Nephron (organoid): ENCODE measurements around the gene USP27X.
A peak's percentile ranks its signal among the peaks of the same experiment; 100 is the strongest.

ENCODE experiments used
- H3K27ac Mint-ChIP-seq, 3 experiments: 2 replicates each; pipeline ENCODE4 v1.8.0; 2020; ENCODE audit warnings: mixed read lengths in 3 of 3, mild to moderate bottlenecking in 2 of 3, moderate library complexity in 1 of 3
- H3K27me3 Mint-ChIP-seq: 2 replicates; pipeline ENCODE4 v1.8.0; 2021; ENCODE audit warnings: low read depth, mild to moderate bottlenecking, moderate library complexity, mixed read lengths
- H3K36me3 Mint-ChIP-seq: 2 replicates; pipeline ENCODE4 v1.8.0; 2020; ENCODE audit warnings: low read depth, mixed read lengths
- H3K4me1 Mint-ChIP-seq: 2 replicates; pipeline ENCODE4 v1.8.0; 2020; ENCODE audit warnings: mixed read lengths
- H3K4me3 Mint-ChIP-seq, 3 experiments: 2 replicates each; pipeline ENCODE4 v1.8.0; 2020; ENCODE audit warnings: mild to moderate bottlenecking in 3 of 3, mixed read lengths in 3 of 3, moderate library complexity in 2 of 3
- H3K9me3 Mint-ChIP-seq: 2 replicates; pipeline ENCODE4 v1.8.0; 2020; ENCODE audit warnings: mixed read lengths
- TF ChIP-seq, protein P1 (sequence below), 3 experiments: fragments of 200-600 bp; sonication (generic); IDR thresholded peaks; one replicate each; pipeline ENCODE4 v1.5.0; 2021; ENCODE audit warnings: antibody characterized with exemption in 3 of 3; ENCODE audit not compliant: unreplicated experiment in 3 of 3

The USP27X gene

DNA sequence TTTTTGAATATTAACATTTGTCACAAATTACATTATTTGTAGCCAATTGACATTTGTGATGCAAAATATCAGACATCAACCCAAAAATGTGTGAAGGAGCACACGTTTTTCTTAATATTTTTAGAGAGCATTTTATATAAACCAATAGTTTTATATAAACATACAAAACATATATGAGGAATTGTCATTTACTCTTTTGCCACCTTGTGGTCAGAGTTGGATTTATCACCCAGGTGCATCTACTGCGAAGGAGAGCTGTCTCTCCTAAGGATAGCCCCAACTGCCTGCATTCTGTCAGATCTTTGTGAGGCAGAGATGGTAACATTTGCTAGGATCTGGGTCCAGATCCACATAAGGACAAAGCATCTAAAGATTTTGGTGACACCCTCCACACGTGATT lies 2.5 kb upstream of the USP27X start:
- H3K27ac Mint-ChIP-seq: peak overlapping the region; percentile 85 to 98 (median 93)
- TF ChIP-seq, protein P1, sequence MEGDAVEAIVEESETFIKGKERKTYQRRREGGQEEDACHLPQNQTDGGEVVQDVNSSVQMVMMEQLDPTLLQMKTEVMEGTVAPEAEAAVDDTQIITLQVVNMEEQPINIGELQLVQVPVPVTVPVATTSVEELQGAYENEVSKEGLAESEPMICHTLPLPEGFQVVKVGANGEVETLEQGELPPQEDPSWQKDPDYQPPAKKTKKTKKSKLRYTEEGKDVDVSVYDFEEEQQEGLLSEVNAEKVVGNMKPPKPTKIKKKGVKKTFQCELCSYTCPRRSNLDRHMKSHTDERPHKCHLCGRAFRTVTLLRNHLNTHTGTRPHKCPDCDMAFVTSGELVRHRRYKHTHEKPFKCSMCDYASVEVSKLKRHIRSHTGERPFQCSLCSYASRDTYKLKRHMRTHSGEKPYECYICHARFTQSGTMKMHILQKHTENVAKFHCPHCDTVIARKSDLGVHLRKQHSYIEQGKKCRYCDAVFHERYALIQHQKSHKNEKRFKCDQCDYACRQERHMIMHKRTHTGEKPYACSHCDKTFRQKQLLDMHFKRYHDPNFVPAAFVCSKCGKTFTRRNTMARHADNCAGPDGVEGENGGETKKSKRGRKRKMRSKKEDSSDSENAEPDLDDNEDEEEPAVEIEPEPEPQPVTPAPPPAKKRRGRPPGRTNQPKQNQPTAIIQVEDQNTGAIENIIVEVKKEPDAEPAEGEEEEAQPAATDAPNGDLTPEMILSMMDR (IDR thresholded peaks at IDR 0.05; ENCODE audit: unreplicated experiment in 3 of 3): peak; percentile 52 to 61 (median 59)
- H3K36me3 Mint-ChIP-seq: peaks cover 15% of the 10 kb centered on the region
- H3K27me3 Mint-ChIP-seq: no peaks in the 10 kb centered on the region
- peaks cover 4% of the 10 kb centered on the region for H3K9me3 Mint-ChIP-seq
- H3K4me3 Mint-ChIP-seq: peak overlapping the region; percentile 59 to 88 (median 83)
- peaks cover 10% of the 10 kb centered on the region for H3K4me1 Mint-ChIP-seq

DNA sequence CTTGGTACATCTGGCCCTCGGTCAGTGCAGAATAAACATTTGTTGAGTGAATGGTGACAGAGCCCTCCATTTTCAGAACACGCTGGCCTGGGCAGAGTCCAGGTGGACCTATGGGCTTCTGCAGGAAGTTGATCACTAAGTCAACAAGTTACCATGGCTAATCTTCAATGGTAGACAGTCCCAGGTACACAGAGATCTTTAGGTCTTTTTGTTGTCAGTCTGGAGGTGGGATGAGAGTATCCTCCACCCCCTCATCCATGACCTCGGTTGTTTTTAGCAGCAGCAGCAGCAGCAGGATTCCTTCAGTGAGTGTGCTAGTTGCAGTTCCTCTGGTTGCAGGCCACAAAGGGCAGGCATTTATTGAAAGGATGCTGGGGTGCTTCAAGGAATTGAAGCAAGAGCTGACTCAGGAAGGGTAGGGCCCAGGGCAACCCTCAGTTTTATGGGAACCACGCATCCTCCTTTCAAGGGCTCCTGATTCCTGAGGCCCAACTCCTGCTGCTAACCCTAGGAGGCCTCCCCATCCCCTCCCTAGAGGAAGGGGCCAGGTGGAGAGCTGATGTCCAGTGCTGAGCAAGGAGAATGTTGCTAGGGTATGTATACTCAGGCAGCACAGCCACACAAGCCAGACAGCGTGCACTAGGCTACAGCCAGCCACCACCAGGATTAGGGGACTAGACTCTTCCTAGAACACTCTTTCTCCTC lies 1.7 kb upstream of the USP27X start:
- H3K4me3 Mint-ChIP-seq: peak overlapping the region in 2 of 3 experiments; percentile 42 to 83
- peak overlapping the region; percentile 2 to 93 (median 48) for H3K27ac Mint-ChIP-seq
- peaks cover 4% of the 10 kb centered on the region for H3K9me3 Mint-ChIP-seq
- TF ChIP-seq, protein P1 (IDR thresholded peaks at IDR 0.05; ENCODE audit: unreplicated experiment in 3 of 3): no peak
- peaks cover 20% of the 10 kb centered on the region for H3K36me3 Mint-ChIP-seq
- H3K27me3 Mint-ChIP-seq: no peaks in the 10 kb centered on the region
- peaks cover 10% of the 10 kb centered on the region for H3K4me1 Mint-ChIP-seq

DNA sequence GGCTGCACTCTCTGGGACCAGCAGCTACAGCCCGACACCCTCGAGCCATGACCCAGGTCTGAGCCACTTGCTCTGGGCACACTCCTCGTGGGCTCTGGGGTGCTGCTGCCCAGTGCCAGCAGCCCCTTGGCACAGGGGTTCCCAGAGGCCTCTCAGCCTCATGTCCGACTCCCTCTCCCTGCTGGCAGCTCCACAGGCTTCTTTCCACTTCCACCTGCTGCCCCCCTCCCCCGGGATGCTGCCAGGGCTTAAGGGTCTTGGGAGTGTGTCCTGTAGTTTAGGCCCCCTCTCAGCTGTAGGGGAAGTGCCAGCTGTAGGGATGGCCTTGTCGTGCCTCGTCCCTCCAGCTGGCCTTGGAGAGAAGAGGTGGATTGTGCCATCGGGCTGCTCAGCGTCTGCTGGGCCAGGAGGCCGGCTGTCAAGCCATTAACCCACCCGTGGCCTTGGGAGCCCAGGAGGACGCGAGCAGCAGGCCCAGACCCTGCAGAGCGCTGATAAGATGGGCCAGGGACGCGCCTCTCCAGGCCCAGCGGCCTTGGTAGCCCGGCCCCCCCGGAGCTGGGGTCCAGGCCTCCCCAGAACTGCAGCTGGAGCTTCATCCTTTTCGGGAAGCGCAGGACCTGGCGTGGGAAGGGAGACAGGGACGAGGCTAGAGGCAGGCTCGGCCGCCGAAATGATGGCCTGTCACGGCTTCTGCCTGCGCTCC lies 1.0 kb upstream of the USP27X start:
- Mint-ChIP-seq H3K4me1 (peaks cover 10% of the 10 kb centered on the region), H3K36me3 (peaks cover 26% of the 10 kb centered on the region), H3K27me3 (no peaks in the 10 kb centered on the region)

DNA sequence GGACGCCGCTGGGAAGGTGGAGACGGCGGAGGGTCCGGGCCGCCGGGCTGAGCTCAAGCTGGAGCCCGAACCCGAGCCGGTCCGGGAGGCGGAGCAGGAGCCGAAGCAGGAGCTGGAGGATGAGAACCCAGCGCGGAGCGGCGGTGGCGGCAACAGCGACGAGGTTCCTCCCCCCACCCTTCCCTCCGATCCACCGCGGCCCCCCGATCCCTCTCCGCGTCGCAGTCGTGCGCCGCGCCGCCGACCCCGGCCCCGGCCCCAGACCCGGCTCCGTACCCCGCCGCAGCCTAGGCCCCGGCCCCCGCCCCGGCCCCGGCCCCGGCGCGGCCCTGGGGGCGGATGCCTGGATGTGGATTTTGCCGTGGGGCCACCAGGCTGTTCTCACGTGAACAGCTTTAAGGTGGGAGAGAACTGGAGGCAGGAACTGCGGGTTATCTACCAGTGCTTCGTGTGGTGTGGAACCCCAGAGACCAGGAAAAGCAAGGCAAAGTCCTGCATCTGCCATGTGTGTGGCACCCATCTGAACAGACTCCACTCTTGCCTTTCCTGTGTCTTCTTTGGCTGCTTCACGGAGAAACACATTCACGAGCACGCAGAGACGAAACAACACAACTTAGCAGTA lies 483 bp downstream of the USP27X start:
- TF ChIP-seq, protein P1 (IDR thresholded peaks at IDR 0.05; ENCODE audit: unreplicated experiment in 3 of 3): no peak
- Mint-ChIP-seq H3K36me3 (peaks cover 35% of the 10 kb centered on the region), H3K4me1 (peaks cover 13% of the 10 kb centered on the region), H3K27ac (peak overlapping the region; percentile 85 to 93 (median 93)), H3K27me3 (no peaks in the 10 kb centered on the region), H3K4me3 (peak overlapping the region; percentile 81 to 93 (median 90)), H3K9me3 (peaks cover 6% of the 10 kb centered on the region)

More for the DNA sequence above, 1.0 kb upstream of the USP27X start:
- H3K4me3 Mint-ChIP-seq: peak overlapping the region; percentile 80 to 93 (median 90)
- H3K9me3 Mint-ChIP-seq: peaks cover 5% of the 10 kb centered on the region
- peak overlapping the region; percentile 93 to 98 (median 95) for H3K27ac Mint-ChIP-seq
- TF ChIP-seq, protein P1 (IDR thresholded peaks at IDR 0.05; ENCODE audit: unreplicated experiment in 3 of 3): no peak

DNA sequence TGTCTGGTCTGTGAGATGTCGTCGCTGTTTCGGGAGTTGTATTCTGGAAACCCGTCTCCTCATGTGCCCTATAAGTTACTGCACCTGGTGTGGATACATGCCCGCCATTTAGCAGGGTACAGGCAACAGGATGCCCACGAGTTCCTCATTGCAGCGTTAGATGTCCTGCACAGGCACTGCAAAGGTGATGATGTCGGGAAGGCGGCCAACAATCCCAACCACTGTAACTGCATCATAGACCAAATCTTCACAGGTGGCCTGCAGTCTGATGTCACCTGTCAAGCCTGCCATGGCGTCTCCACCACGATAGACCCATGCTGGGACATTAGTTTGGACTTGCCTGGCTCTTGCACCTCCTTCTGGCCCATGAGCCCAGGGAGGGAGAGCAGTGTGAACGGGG lies 1.4 kb downstream of the USP27X start:
- peak overlapping the region; percentile 81 to 91 (median 88) for H3K4me3 Mint-ChIP-seq
- peaks cover 6% of the 10 kb centered on the region for H3K9me3 Mint-ChIP-seq
- no peaks in the 10 kb centered on the region for H3K27me3 Mint-ChIP-seq
- peaks cover 35% of the 10 kb centered on the region for H3K36me3 Mint-ChIP-seq
- TF ChIP-seq, protein P1 (IDR thresholded peaks at IDR 0.05; ENCODE audit: unreplicated experiment in 3 of 3): no peak
- H3K4me1 Mint-ChIP-seq: peaks cover 13% of the 10 kb centered on the region
- no peak overlapping the region for H3K27ac Mint-ChIP-seq
